GM12872 (cell line): ENCODE results near the gene TOP2A.

Experiments
- TF ChIP-seq, protein P1 (sequence below): IDR thresholded peaks from 3 replicates; pipeline ENCODE4 v1.5.1; 2011; ENCODE audit warnings: low read depth, mild to moderate bottlenecking, low read length, moderate library complexity; ENCODE audit not compliant: insufficient read depth

Gene TOP2A

DNA sequence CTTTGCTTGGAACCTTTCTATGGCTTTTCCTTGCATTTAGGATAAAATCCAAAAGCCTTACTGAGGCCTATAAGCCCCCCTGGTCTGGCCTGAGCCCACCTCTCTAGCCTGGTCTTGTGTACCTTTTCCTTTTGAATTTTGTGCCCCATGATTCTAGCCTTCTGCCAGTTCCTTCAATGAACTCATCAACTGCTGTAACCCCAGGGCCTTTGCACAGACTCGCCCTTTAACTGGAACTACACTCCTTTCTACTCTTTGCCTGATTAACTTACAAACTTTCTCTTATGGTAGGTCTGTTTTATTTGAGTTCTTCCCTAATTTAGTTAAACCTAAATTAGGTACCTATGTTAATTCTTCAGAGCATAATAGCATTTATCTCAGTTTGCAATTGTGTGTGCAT lies 77.4 kb downstream of the TOP2A start:
- TF ChIP-seq, protein P1, sequence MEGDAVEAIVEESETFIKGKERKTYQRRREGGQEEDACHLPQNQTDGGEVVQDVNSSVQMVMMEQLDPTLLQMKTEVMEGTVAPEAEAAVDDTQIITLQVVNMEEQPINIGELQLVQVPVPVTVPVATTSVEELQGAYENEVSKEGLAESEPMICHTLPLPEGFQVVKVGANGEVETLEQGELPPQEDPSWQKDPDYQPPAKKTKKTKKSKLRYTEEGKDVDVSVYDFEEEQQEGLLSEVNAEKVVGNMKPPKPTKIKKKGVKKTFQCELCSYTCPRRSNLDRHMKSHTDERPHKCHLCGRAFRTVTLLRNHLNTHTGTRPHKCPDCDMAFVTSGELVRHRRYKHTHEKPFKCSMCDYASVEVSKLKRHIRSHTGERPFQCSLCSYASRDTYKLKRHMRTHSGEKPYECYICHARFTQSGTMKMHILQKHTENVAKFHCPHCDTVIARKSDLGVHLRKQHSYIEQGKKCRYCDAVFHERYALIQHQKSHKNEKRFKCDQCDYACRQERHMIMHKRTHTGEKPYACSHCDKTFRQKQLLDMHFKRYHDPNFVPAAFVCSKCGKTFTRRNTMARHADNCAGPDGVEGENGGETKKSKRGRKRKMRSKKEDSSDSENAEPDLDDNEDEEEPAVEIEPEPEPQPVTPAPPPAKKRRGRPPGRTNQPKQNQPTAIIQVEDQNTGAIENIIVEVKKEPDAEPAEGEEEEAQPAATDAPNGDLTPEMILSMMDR = no peak

DNA sequence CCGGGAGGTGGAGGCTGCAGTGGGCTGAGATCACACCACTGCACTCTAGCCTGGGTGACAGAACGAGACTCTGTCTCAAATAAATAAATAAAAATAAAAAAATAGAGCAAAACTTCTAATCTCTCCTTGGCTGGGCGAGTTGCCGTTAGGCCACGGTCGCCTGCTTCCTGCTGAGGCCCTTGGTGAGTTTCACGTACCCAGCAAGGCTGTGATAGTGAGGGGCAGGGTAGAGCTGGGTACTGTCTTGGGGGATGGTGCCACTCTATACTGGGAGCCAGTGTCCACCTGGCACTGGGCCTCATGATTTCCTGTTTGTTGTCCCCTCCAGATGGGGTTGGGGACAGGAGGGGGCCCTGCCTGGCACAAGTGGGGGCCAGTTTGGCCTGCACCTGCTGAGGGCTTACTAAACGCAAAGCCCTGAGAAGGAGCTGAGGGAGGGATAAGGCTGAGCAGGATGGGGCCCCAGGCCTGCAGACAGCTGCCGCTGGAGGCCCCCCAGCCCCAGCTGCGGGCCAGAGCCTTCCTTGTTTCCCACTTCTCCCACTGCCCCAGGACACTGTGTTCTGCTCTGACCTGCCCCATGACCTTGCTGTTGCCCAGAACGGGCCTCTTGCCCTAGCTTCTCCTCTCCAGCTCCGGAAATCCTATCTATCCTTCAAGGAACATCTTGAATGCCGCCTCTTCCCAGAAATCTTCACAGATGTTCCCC lies 78.6 kb downstream of the TOP2A start:
- TF ChIP-seq, protein P1 = no peak
